HS-5 (cell line): ENCODE data around the gene SUGCT.
"Not testable (repeated sequence)": the region's sequence is repeated elsewhere in the genome, so short reads cannot be mapped to it uniquely, and the experiment has no call there.

ENCODE experiments used
- DNase-seq: peaks from one replicate; pipeline ENCODE4 v3.0.0-alpha.2; 2012; ENCODE audit warnings: low read depth

The SUGCT gene

GRCh38 chr7:40134428-40135316 is at the start of gene SUGCT, which contains the start of gene MPLKIP:
TSS of gene SUGCT (plus strand) at chr7:40135005.
TSS of gene MPLKIP (minus strand) at chr7:40134622. CDS start at chr7:40134567, 55 bp downstream.
- DNase-seq, result peak; percentile 96

- DNase-seq, result no peak
These were observed 42.6 kb upstream of the SUGCT start for GRCh38 chr7:40092182-40092581.

GRCh38 chr7:40093631-40094350 is 41.0 kb upstream of the SUGCT start:
- no peak for DNase-seq

- DNase-seq, result no peak
These were observed 39.6 kb upstream of the SUGCT start for GRCh38 chr7:40095230-40095629.

GRCh38 chr7:40095695-40096327 is 39.0 kb upstream of the SUGCT start:
- DNase-seq, result no peak

- DNase-seq, result no peak
These were observed 37.1 kb upstream of the SUGCT start for GRCh38 chr7:40097728-40098127.

GRCh38 chr7:40098810-40099209 is 36.0 kb upstream of the SUGCT start:
- no peak for DNase-seq

GRCh38 chr7:40099837-40100236 is 35.0 kb upstream of the SUGCT start:
- no peak for DNase-seq

- DNase-seq, result no peak
These were observed 33.6 kb upstream of the SUGCT start for GRCh38 chr7:40101201-40101600.

- no peak for DNase-seq
These were observed 31.9 kb upstream of the SUGCT start for GRCh38 chr7:40102897-40103296.

GRCh38 chr7:40105879-40106473 is 28.8 kb upstream of the SUGCT start:
- no peak for DNase-seq

GRCh38 chr7:40115936-40116335 is 18.9 kb upstream of the SUGCT start:
- no peak for DNase-seq

GRCh38 chr7:40117199-40117598 is 17.6 kb upstream of the SUGCT start:
- not testable (repeated sequence) for DNase-seq

- not testable (repeated sequence) for DNase-seq
These were observed 16.6 kb upstream of the SUGCT start for GRCh38 chr7:40118201-40118600.

- DNase-seq, result no peak
These were observed 14.8 kb upstream of the SUGCT start for GRCh38 chr7:40120020-40120419.

- not testable (repeated sequence) for DNase-seq
These were observed 12.5 kb upstream of the SUGCT start for GRCh38 chr7:40122100-40122939.

GRCh38 chr7:40122940-40123254 is 11.9 kb upstream of the SUGCT start:
- no peak for DNase-seq

GRCh38 chr7:40133561-40134427 is 1.0 kb upstream of the SUGCT start:
- DNase-seq, result no peak

GRCh38 chr7:40135317-40135610 is 459 bp downstream of the SUGCT start:
- DNase-seq, result peak; percentile 20

GRCh38 chr7:40137563-40137962 is 2.8 kb downstream of the SUGCT start:
- DNase-seq, result no peak

GRCh38 chr7:40138973-40139372 is 4.2 kb downstream of the SUGCT start:
- DNase-seq, result no peak
